ENCODE results near the gene CACNB4. TPM values are rescaled to one million over a fixed set of nuclear protein-coding genes. Genes with fewer than 3 reads are reported as not detected.
"Not testable (repeated sequence)": the region's sequence is repeated elsewhere in the genome, so short reads cannot be mapped to it uniquely, and the experiment has no call there.

The CACNB4 gene
- polyA plus RNA-seq, 3 donors from 2014 or later, result 0.11 TPM; not detected in 2

- Mint-ChIP-seq H3K27ac (no peak overlapping the region), H3K27me3 (ENCODE audit: low read depth in 3 of 3) (peaks cover 0 to 10% (median 0%) of the 10 kb centered on the region in 3 donors), H3K4me3 (no peak overlapping the region), H3K36me3 (peaks cover 0 to 3% (median 0%) of the 10 kb centered on the region in 3 donors), H3K4me1 (peaks cover 2 to 6% of the 10 kb centered on the region in 2 donors), H3K9me3 (no peaks in the 10 kb centered on the region)
- DNase-seq, result no peak
These were observed 82.4 kb downstream of the CACNB4 start for GRCh38 chr2:152016181-152017120.

DNA sequence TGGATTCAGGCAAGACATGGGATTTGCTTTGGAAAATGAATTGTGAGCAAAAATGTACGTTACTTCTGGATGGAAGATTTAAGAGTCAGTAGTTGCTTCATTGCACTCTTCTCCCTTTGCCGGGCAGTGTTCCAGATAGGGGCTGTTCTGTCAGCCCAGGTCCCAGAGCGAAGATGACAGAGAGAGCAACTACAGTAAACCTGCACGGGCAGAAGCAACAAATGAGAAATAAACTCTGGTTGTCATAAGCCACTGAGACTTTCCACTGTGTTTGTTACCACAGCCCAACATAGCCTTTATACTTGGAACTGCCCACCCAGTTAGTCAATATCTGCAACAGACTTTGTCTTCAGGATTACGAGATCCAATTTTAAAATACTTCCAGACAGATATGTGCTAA lies 83.3 kb downstream of the CACNB4 start:
- H3K4me1 Mint-ChIP-seq, result peaks cover 2 to 6% of the 10 kb centered on the region in 2 donors
- H3K9me3 Mint-ChIP-seq, result no peaks in the 10 kb centered on the region
- H3K27ac Mint-ChIP-seq, result no peak overlapping the region
- DNase-seq, result no peak
- H3K36me3 Mint-ChIP-seq, result peaks cover 0 to 3% (median 0%) of the 10 kb centered on the region in 3 donors
- H3K27me3 Mint-ChIP-seq (ENCODE audit: low read depth in 3 of 3), result peaks cover 0 to 10% (median 3%) of the 10 kb centered on the region in 3 donors
- no peak overlapping the region for H3K4me3 Mint-ChIP-seq

DNA sequence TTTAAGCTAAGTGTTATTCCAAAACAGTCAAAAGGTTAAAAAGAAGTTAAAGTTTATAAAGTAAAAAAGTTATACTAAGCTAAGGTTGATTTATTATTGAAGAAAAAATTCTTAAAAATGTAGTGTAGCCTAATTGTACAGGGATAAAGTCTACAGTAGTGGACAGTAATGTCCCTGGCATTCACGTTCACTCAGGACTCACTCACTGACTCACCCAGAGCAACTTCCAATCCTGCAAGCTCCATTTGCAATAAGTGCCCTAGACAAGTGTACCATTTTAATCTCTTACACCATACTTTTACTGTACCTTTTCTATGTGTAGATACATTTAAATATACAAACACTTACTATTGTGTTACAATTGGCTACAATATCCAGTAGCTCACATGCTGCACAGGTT lies 86.1 kb downstream of the CACNB4 start:
- H3K9me3 Mint-ChIP-seq, result no peaks in the 10 kb centered on the region
- H3K27me3 Mint-ChIP-seq (ENCODE audit: low read depth in 3 of 3), result peaks cover 0 to 10% (median 3%) of the 10 kb centered on the region in 3 donors

DNA sequence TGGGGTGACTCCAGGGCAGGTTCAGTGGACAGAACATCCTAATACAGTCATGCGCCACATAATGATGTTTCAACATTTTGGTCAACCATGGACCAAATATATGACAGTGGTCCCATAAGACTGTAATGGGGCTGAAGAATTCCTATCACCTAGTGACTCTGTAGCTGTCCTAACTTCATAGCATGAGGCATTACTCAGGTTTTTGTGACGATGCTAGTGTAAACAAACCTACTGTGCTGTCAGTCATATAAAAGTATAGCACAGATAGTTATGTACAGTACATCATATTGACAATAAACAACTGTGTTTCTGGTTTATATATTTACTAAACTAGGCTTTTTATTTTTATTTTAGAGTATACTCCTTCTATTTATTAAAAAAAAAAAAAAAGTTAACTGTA lies 87.1 kb downstream of the CACNB4 start:
- Mint-ChIP-seq H3K27ac (no peak overlapping the region), H3K9me3 (no peaks in the 10 kb centered on the region), H3K27me3 (ENCODE audit: low read depth in 3 of 3) (peaks cover 0 to 6% (median 3%) of the 10 kb centered on the region in 3 donors), H3K4me3 (no peak overlapping the region), H3K36me3 (peaks cover 0 to 3% (median 0%) of the 10 kb centered on the region in 3 donors), H3K4me1 (peaks cover 0 to 1% of the 10 kb centered on the region in 2 donors)
- no peak for DNase-seq

More for the DNA sequence above, 86.1 kb downstream of the CACNB4 start:
- Mint-ChIP-seq H3K27ac (no peak overlapping the region), H3K36me3 (peaks cover 0 to 3% (median 0%) of the 10 kb centered on the region in 3 donors), H3K4me3 (no peak overlapping the region), H3K4me1 (peaks cover 2 to 6% of the 10 kb centered on the region in 2 donors)
- DNase-seq, result no peak

DNA sequence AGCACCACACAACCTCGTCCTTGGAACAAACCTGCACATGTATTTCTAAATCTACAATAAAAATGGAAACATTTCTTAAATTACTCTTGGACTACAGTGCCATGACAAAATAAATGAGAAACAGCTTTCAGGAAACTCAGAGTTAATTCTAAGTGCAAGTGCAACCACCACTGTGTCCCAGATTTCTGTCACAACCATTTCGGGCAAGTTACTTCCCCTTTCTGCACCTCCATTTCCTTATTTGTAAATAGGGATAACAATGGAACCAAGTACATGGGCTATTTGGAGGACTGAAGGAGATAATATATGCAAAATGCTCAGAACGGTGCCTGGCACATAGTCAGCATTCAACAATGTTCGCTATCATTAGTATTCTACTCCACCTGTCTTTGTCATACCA lies 93.2 kb downstream of the CACNB4 start:
- no peak overlapping the region for H3K27ac Mint-ChIP-seq
- peaks cover 0 to 2% (median 0%) of the 10 kb centered on the region in 6 donors for H3K9me3 Mint-ChIP-seq
- no peak for DNase-seq
- H3K4me3 Mint-ChIP-seq, result no peak overlapping the region
- H3K27me3 Mint-ChIP-seq (ENCODE audit: low read depth in 3 of 3), result peaks cover 0 to 3% (median 2%) of the 10 kb centered on the region in 3 donors
- peaks cover 6 to 11% of the 10 kb centered on the region in 2 donors for H3K4me1 Mint-ChIP-seq
- H3K36me3 Mint-ChIP-seq, result no peaks in the 10 kb centered on the region

GRCh38 chr2:152003283-152003682 lies 95.6 kb downstream of the CACNB4 start:
- H3K36me3 Mint-ChIP-seq; H3K27me3 Mint-ChIP-seq (ENCODE audit: low read depth in 3 of 3); H3K27ac Mint-ChIP-seq; H3K4me3 Mint-ChIP-seq; DNase-seq; H3K9me3 Mint-ChIP-seq: not testable (repeated sequence)
- H3K4me1 Mint-ChIP-seq, result peaks cover 6 to 11% of the 10 kb centered on the region in 2 donors

DNA sequence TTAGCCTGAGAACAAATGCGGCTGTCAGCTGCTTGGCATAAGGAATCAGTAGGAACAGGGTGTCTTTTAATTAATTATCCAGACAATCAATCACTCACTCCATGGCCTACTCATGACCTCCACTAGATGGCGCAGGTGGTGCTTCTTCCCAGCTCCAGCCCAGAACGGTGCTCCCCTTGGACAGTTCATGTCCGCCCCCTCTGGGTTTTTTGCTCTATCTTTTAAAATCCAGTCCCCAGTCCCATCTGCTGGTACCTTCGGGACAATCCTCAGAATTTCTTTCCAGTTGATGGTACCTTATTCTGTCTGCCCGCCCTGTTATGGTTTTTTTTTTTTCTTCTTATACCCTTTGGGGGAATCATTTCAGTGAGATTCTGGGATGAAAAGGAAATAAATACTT lies 99.8 kb downstream of the CACNB4 start:
- Mint-ChIP-seq H3K36me3 (no peaks in the 10 kb centered on the region), H3K27me3 (ENCODE audit: low read depth in 3 of 3) (peaks cover 0 to 6% (median 2%) of the 10 kb centered on the region in 3 donors), H3K27ac (no peak overlapping the region), H3K9me3 (peaks cover 0 to 2% (median 0%) of the 10 kb centered on the region in 6 donors), H3K4me1 (peaks cover 0 to under 1% of the 10 kb centered on the region in 2 donors), H3K4me3 (no peak overlapping the region)
- DNase-seq, result peak; percentile 13 to 37 (median 24)

GRCh38 chr2:151996243-151997003 lies 102.4 kb downstream of the CACNB4 start:
- Mint-ChIP-seq H3K27me3 (ENCODE audit: low read depth in 3 of 3) (peaks cover 0 to 6% (median 2%) of the 10 kb centered on the region in 3 donors), H3K36me3 (no peaks in the 10 kb centered on the region), H3K9me3 (peaks cover 0 to under 1% (median 0%) of the 10 kb centered on the region in 6 donors), H3K4me1 (no peaks in the 10 kb centered on the region), H3K27ac (no peak overlapping the region), H3K4me3 (no peak overlapping the region)
- no peak for DNase-seq

DNA sequence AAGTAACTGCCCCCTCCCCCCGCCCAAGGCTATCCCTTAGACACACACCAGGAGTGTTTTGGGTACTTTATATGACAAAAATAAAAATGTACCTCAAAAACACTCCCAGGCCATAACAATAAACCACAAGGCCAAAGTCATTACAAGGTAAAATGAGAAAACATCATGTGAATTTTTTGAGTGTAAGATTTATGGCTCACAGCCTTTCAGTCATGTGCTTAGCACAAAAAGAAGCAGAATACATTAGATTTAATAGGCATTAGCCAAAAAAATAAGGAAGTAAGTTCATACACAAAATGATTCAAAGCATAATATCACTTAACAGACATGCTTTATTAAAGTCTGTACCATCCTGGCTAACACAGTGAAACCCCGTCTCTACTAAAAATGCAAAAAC lies 103.7 kb downstream of the CACNB4 start:
- Mint-ChIP-seq H3K9me3 (no peaks in the 10 kb centered on the region), H3K36me3 (no peaks in the 10 kb centered on the region), H3K4me3 (no peak overlapping the region), H3K27me3 (ENCODE audit: low read depth in 3 of 3) (peaks cover 0 to 6% (median 2%) of the 10 kb centered on the region in 3 donors), H3K27ac (no peak overlapping the region), H3K4me1 (no peaks in the 10 kb centered on the region)
- DNase-seq, result no peak

GRCh38 chr2:151994178-151994577 lies 104.7 kb downstream of the CACNB4 start:
- not testable (repeated sequence) for H3K4me1 Mint-ChIP-seq; H3K27me3 Mint-ChIP-seq (ENCODE audit: low read depth in 3 of 3); H3K27ac Mint-ChIP-seq; H3K4me3 Mint-ChIP-seq; H3K36me3 Mint-ChIP-seq; DNase-seq; H3K9me3 Mint-ChIP-seq

GRCh38 chr2:151991010-151991409 lies 107.8 kb downstream of the CACNB4 start:
- Mint-ChIP-seq H3K27ac (no peak overlapping the region), H3K4me3 (no peak overlapping the region), H3K36me3 (no peaks in the 10 kb centered on the region), H3K9me3 (no peaks in the 10 kb centered on the region), H3K4me1 (no peaks in the 10 kb centered on the region), H3K27me3 (ENCODE audit: low read depth in 3 of 3) (peaks cover 0 to 2% (median 0%) of the 10 kb centered on the region in 3 donors)
- DNase-seq, result no peak

DNA sequence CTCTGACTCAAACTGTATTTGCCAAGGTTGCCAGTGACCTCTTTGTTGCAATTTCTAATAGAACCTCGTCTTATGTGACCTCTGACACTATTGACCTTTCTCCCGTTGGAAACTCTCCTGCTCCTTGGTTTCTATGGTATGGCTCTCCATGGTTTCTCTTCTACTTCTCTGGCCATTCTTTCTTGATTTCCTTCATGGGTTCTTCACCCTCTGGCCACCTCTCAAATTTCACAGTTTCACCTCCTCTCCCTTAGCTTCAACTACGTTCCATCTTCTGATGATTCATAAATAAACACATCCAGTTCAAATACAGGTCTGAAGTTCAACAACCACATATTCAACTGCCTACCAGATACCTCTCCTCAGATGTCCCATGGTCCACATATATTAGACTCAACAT lies 109.5 kb downstream of the CACNB4 start:
- Mint-ChIP-seq H3K9me3 (no peaks in the 10 kb centered on the region), H3K4me3 (no peak overlapping the region), H3K27ac (no peak overlapping the region), H3K4me1 (no peaks in the 10 kb centered on the region), H3K36me3 (no peaks in the 10 kb centered on the region), H3K27me3 (ENCODE audit: low read depth in 3 of 3) (peaks cover 0 to 2% (median 0%) of the 10 kb centered on the region in 3 donors)
- no peak for DNase-seq

GRCh38 chr2:151987484-151987883 lies 111.4 kb downstream of the CACNB4 start:
- no peaks in the 10 kb centered on the region for H3K9me3 Mint-ChIP-seq
- no peaks in the 10 kb centered on the region for H3K4me1 Mint-ChIP-seq
- H3K36me3 Mint-ChIP-seq, result no peaks in the 10 kb centered on the region
- no peak for DNase-seq
- no peak overlapping the region for H3K4me3 Mint-ChIP-seq
- H3K27ac Mint-ChIP-seq, result no peak overlapping the region
- H3K27me3 Mint-ChIP-seq (ENCODE audit: low read depth in 3 of 3), result peaks cover 0 to 3% (median 2%) of the 10 kb centered on the region in 3 donors

All from immature natural killer cell (primary cell).